Mucosa of rectum (tissue), 2 donors: ENCODE measurements around the gene PDZD8.

Experiments
- H3K27ac ChIP-seq, 2 donors: one replicate each; pipeline ENCODE4 v1.7.0; 2013; ENCODE audit warnings: inconsistent platforms in 2 of 2, low read depth in 2 of 2, low read length in 2 of 2
- H3K27me3 ChIP-seq, 2 donors: one replicate each; pipeline ENCODE4 v1.7.0; 2013; ENCODE audit warnings: low read length in 2 of 2; ENCODE audit not compliant: control insufficient read depth in 2 of 2, insufficient read depth in 2 of 2
- H3K36me3 ChIP-seq, 2 donors: one replicate each; pipeline ENCODE4 v1.7.0; 2013; ENCODE audit warnings: low read length in 2 of 2; ENCODE audit not compliant: control insufficient read depth in 2 of 2, insufficient read depth in 2 of 2
- H3K4me1 ChIP-seq, 2 donors: one replicate each; pipeline ENCODE4 v1.7.0; 2013; ENCODE audit warnings: low read length in 2 of 2, mild to moderate bottlenecking in 1 of 2; ENCODE audit not compliant: control insufficient read depth in 2 of 2, insufficient read depth in 2 of 2
- H3K4me3 ChIP-seq, 2 donors: one replicate each; pipeline ENCODE4 v1.7.0; 2013; ENCODE audit warnings: low read length in 2 of 2
- H3K9ac ChIP-seq, 2 donors: one replicate each; pipeline ENCODE4 v1.7.0; 2013; ENCODE audit warnings: low read length in 2 of 2, low read depth in 1 of 2, mild to moderate bottlenecking in 1 of 2
- H3K9me3 ChIP-seq, 2 donors: one replicate each; pipeline ENCODE4 v1.7.0; 2013; ENCODE audit warnings: low read length in 2 of 2; ENCODE audit not compliant: control insufficient read depth in 2 of 2
- donor health status: healthy.
- donor health status: Normal muscosa, but diverticular disease.

PDZD8 gene

GRCh38 chr10:117390420-117390819 is 15.2 kb upstream of the PDZD8 start:
- no peak overlapping the region for H3K4me3 ChIP-seq
- H3K4me1 ChIP-seq: no peaks in the 10 kb centered on the region
- no peaks in the 10 kb centered on the region for H3K9me3 ChIP-seq
- H3K9ac ChIP-seq: no peak overlapping the region
- H3K27ac ChIP-seq: no peak overlapping the region
- H3K27me3 ChIP-seq: peaks cover 0 to 6% of the 10 kb centered on the region in 2 donors
- H3K36me3 ChIP-seq: no peaks in the 10 kb centered on the region

DNA sequence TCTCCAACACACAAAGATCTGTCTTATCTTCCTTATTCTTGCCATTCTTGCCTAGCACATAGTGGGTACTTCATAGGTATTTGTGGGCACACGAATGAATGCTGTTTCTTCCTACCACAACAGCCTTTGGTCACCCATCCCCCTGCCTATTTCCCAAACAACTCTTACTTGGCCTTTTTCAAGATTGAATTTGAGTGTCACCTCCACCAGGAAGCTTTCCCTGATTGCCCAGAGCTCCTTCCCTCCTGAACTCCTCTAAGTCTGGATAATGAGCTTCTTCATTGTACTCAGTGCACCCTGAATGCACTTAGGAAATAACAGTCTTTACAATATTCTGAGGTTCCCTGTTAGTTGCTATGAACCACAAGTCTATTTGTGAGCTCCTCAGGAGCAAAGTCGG is 11.6 kb upstream of the PDZD8 start:
- H3K4me1 ChIP-seq: no peaks in the 10 kb centered on the region
- H3K9ac ChIP-seq: no peak overlapping the region
- no peaks in the 10 kb centered on the region for H3K9me3 ChIP-seq
- H3K4me3 ChIP-seq: no peak overlapping the region
- peaks cover 0 to 6% of the 10 kb centered on the region in 2 donors for H3K27me3 ChIP-seq
- H3K36me3 ChIP-seq: no peaks in the 10 kb centered on the region
- no peak overlapping the region for H3K27ac ChIP-seq

GRCh38 chr10:117382861-117383260 is 7.6 kb upstream of the PDZD8 start:
- H3K9me3 ChIP-seq: no peaks in the 10 kb centered on the region
- H3K27ac ChIP-seq: no peak overlapping the region
- no peak overlapping the region for H3K4me3 ChIP-seq
- no peaks in the 10 kb centered on the region for H3K36me3 ChIP-seq
- no peaks in the 10 kb centered on the region for H3K4me1 ChIP-seq
- H3K27me3 ChIP-seq: peaks cover 0 to 10% of the 10 kb centered on the region in 2 donors
- no peak overlapping the region for H3K9ac ChIP-seq

GRCh38 chr10:117374506-117375359 is 507 bp downstream of the PDZD8 start:
- Histone ChIP-seq H3K4me3 (peak overlapping the region; percentile 97 to 99), H3K36me3 (peaks cover 0 to 2% of the 10 kb centered on the region in 2 donors), H3K9ac (peak overlapping the region; percentile 86 to 93), H3K27me3 (peaks cover 0 to 4% of the 10 kb centered on the region in 2 donors), H3K27ac (peak overlapping the region; percentile 90 to 91), H3K9me3 (no peaks in the 10 kb centered on the region), H3K4me1 (peaks cover 13 to 21% of the 10 kb centered on the region in 2 donors)

DNA sequence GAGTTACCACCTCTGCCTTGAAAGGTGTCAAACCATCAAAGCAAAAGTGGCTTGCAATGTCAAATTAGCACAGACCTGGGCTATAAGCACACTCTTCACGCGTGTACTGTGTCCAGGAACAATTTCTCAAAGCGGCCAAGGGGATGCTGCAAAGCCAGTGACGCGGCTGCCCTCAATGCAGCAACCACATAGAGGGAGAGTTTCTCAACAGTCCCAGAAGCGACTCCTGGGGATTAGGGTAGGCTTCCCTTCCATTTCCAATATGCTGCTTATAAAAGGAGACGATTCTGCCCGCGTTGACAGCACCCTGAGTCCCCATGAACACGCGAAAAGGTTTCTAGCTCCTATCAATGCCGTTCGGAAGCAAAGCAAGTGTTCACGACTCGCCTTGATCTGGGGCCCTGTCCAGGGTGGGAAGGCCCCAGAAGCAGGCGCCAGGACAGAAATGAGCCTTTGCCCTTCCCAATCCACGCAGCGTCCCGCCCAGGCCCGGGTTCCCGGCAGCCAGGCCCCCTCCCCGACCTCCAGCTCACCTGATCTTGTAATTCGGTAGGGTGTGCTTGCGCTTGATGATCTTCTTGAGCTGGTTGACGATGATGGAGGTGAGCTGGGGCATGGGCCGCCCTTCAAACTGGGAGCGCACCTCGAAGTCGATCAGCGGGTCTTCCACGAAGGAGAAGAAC is 1.3 kb downstream of the PDZD8 start:
- no peaks in the 10 kb centered on the region for H3K9me3 ChIP-seq
- H3K9ac ChIP-seq: peak overlapping the region; percentile 86 to 93
- no peaks in the 10 kb centered on the region for H3K27me3 ChIP-seq
- peak overlapping the region; percentile 90 to 91 for H3K27ac ChIP-seq
- H3K4me1 ChIP-seq: peaks cover 13 to 21% of the 10 kb centered on the region in 2 donors
- peak overlapping the region; percentile 97 to 99 for H3K4me3 ChIP-seq
- H3K36me3 ChIP-seq: peaks cover 0 to 2% of the 10 kb centered on the region in 2 donors

DNA sequence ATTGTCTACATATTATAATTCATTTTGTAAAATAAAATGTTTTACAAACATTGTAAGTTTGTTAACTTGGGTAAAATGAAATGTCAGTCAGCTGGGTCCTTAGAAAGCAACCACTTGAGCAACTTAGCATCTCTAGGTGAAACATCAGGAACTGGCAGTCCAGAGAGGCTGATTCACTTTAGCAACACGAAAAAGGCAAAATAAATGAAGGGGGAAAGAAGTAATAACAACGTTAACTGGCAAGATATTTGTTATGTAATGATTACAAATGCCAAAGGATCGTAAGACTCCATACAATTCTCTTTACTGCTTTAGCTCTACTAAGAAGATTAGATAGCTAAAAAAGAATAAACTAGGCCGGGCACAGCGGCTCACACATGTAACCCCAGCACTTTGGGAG is 5.0 kb downstream of the PDZD8 start:
- peak overlapping the region in 1 of 2 donors; percentile 6 for H3K9ac ChIP-seq

GRCh38 chr10:117367718-117368117 is 7.5 kb downstream of the PDZD8 start:
- H3K27me3 ChIP-seq: no peaks in the 10 kb centered on the region
- H3K9ac ChIP-seq: peak overlapping the region in 1 of 2 donors; percentile 18
- H3K27ac ChIP-seq: peak overlapping the region; percentile 10 to 32
- no peaks in the 10 kb centered on the region for H3K36me3 ChIP-seq
- H3K9me3 ChIP-seq: no peaks in the 10 kb centered on the region
- peak overlapping the region in 1 of 2 donors; percentile 37 for H3K4me3 ChIP-seq
- peaks cover 28 to 38% of the 10 kb centered on the region in 2 donors for H3K4me1 ChIP-seq

More for the DNA sequence above, 5.0 kb downstream of the PDZD8 start:
- H3K27me3 ChIP-seq: no peaks in the 10 kb centered on the region
- H3K27ac ChIP-seq: peak overlapping the region in 1 of 2 donors; percentile 42
- H3K9me3 ChIP-seq: no peaks in the 10 kb centered on the region
- peaks cover 21 to 25% of the 10 kb centered on the region in 2 donors for H3K4me1 ChIP-seq
- peaks cover 0 to 2% of the 10 kb centered on the region in 2 donors for H3K36me3 ChIP-seq
- H3K4me3 ChIP-seq: peak overlapping the region; percentile 30 to 97

DNA sequence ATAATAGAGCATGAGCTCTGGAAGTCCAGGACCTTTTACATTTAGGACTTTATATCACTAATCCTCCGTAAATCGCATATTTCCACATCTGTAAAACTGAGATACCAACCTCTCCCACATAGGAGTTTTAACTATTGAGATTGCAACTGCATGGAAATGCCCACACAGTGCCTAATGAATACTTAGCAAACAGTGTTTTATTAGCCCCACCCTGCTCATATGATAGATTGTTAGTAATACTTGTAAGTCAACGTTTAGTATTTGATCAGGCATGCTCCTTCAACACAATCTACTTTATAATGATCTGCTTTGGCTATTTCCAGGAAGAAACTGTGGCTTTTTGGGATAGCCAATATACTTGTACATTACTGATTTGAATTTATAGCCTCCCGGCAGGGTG is 8.5 kb downstream of the PDZD8 start:
- Histone ChIP-seq H3K4me3 (peak overlapping the region; percentile 1 to 37), H3K4me1 (peaks cover 26 to 44% of the 10 kb centered on the region in 2 donors), H3K27ac (peak overlapping the region; percentile 10 to 32)

GRCh38 chr10:117365612-117366011 is 9.6 kb downstream of the PDZD8 start:
- Histone ChIP-seq H3K9me3 (no peaks in the 10 kb centered on the region), H3K9ac (no peak overlapping the region), H3K4me1 (peaks cover 22 to 46% of the 10 kb centered on the region in 2 donors), H3K4me3 (no peak overlapping the region), H3K27me3 (no peaks in the 10 kb centered on the region), H3K36me3 (no peaks in the 10 kb centered on the region), H3K27ac (peak overlapping the region in 1 of 2 donors; percentile 36)

More for the DNA sequence above, 8.5 kb downstream of the PDZD8 start:
- Histone ChIP-seq H3K9me3 (no peaks in the 10 kb centered on the region), H3K36me3 (no peaks in the 10 kb centered on the region), H3K27me3 (no peaks in the 10 kb centered on the region), H3K9ac (peak overlapping the region in 1 of 2 donors; percentile 40)
